HFFc6 (cell line): ENCODE data around the gene GALNT2. TPM values are rescaled to one million over a fixed set of nuclear protein-coding genes. Genes with fewer than 3 reads are reported as not detected.

Source experiments
- DNase-seq: peaks from one replicate; pipeline ENCODE4 v3.0.0-alpha.2; 2018
- H3K27ac Mint-ChIP-seq: 2 replicates; pipeline ENCODE4 v1.8.0; 2020; ENCODE audit warnings: mild to moderate bottlenecking, mixed read lengths
- H3K27me3 Mint-ChIP-seq: 2 replicates; pipeline ENCODE4 v1.8.0; 2021; ENCODE audit warnings: mild to moderate bottlenecking, moderate library complexity, mixed read lengths; ENCODE audit not compliant: insufficient read depth
- H3K36me3 Mint-ChIP-seq: 2 replicates; pipeline ENCODE4 v1.8.0; 2021; ENCODE audit warnings: low read depth, mixed read lengths
- H3K4me1 Mint-ChIP-seq: 2 replicates; pipeline ENCODE4 v1.8.0; 2020; ENCODE audit warnings: low read depth, mixed read lengths
- H3K4me3 Mint-ChIP-seq: 2 replicates; pipeline ENCODE4 v1.8.0; 2020; ENCODE audit warnings: mild to moderate bottlenecking, moderate library complexity, mixed read lengths
- H3K9me3 Mint-ChIP-seq: 2 replicates; pipeline ENCODE4 v1.8.0; 2020; ENCODE audit warnings: mild to moderate bottlenecking, mixed read lengths
- total RNA-seq, 6 experiments: library from RNA; stranded (reverse); fragmentation: NEBNext Ultra II Directional; extraction: Animal tissue kit (Norgen Biotek cat#: 25700); gene quantifications; 2 replicates in 1 of 6; 3 replicates in 5 of 6; pipeline ENCODE4 v1.2.3, GENCODE V29; 2021
- TF ChIP-seq, protein P1 (sequence below): fragments of 200-600 bp; sonication (generic); IDR thresholded peaks from 2 replicates; pipeline ENCODE4 v1.5.0; 2021; ENCODE audit warnings: antibody characterized with exemption, mild to moderate bottlenecking

GALNT2 gene
- total RNA-seq, 6 experiments from 2014 or later = 174 to 194 (median 181) TPM

DNA sequence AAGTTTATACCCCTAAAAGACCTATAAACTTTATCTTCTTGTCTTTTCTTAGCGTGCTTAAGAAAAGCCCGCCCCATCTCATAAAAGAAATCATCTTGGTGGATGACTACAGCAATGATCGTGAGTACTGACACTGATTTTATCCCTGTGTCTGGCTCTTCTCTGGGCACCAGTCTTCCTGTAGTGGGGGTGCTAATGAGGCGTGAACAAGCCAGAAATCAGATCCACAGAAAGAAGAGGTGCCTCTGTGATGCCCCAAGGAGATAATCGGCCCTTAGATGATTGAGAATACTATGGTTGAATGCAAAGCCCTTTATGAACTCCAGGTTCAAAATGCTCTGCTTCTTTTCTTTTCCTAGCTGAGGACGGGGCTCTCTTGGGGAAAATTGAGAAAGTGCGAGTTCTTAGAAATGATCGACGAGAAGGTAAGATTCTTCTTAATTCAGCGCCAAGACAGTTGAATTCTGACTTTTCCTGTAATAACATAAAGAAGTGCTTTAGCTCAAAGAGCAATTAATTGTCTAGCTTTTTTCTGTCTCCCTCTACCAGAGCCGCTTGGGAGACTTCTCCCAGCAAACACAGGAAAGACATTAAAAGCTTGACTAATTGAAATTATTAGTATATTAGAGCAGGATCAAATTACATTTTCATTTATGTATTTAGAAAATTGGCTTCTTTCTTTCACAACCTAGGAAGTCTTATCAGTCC is 169.4 kb downstream of the GALNT2 start:
- TF ChIP-seq, protein P1, sequence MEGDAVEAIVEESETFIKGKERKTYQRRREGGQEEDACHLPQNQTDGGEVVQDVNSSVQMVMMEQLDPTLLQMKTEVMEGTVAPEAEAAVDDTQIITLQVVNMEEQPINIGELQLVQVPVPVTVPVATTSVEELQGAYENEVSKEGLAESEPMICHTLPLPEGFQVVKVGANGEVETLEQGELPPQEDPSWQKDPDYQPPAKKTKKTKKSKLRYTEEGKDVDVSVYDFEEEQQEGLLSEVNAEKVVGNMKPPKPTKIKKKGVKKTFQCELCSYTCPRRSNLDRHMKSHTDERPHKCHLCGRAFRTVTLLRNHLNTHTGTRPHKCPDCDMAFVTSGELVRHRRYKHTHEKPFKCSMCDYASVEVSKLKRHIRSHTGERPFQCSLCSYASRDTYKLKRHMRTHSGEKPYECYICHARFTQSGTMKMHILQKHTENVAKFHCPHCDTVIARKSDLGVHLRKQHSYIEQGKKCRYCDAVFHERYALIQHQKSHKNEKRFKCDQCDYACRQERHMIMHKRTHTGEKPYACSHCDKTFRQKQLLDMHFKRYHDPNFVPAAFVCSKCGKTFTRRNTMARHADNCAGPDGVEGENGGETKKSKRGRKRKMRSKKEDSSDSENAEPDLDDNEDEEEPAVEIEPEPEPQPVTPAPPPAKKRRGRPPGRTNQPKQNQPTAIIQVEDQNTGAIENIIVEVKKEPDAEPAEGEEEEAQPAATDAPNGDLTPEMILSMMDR = no peak
- Mint-ChIP-seq H3K36me3 (peaks cover 34% of the 10 kb centered on the region), H3K4me1 (peaks cover 7% of the 10 kb centered on the region; the same call in 1 of the 2 replicates), H3K27me3 (no peaks in the 10 kb centered on the region; the same call in 1 of the 2 replicates), H3K9me3 (no peaks in the 10 kb centered on the region; the same call in 1 of the 2 replicates), H3K4me3 (no peak overlapping the region), H3K27ac (no peak overlapping the region)
- no peak for DNase-seq

DNA sequence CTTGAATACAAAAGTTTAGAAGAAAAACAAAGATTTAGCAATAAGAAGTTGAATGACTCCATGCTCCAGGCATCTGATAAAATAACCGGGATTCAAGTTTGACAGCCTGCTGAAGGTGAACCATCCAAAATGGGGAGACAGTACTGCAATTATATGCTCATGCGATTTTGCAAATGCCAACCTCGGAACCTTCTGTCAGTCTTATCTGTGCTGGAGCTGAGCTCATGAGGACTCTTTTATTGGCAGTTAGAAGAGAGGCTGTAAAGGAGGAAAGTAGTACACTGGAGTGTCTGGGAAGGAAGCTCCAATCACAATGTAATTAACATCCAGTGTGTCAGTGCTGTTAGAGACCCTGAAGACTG is 170.0 kb downstream of the GALNT2 start:
- no peak for DNase-seq
- TF ChIP-seq, protein P1 = no peak
- Mint-ChIP-seq H3K4me3 (no peak overlapping the region), H3K4me1 (peaks cover 7% of the 10 kb centered on the region; the same call in 1 of the 2 replicates), H3K36me3 (peaks cover 39% of the 10 kb centered on the region), H3K27me3 (no peaks in the 10 kb centered on the region; the same call in 1 of the 2 replicates), H3K27ac (no peak overlapping the region), H3K9me3 (no peaks in the 10 kb centered on the region; the same call in 1 of the 2 replicates)

DNA sequence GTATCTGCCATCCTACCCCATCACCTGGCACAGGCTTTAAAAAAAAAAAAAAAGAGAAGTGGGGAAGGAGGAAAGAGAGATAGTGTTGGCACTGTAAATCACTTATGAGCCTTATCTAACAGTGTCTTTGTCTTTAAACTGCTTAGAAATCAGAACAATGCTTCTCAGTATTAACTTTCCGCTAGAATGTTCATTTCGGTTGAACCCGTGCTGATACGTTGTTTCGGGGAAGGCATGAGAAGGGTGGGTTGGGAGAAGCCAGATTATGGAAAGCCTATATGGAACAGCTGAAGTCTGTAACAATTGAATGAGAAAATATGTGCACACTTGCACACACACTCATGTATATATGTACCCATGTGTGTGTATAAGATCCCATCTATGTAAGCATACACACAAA is 170.8 kb downstream of the GALNT2 start:
- TF ChIP-seq, protein P1 = no peak
- Mint-ChIP-seq H3K4me1 (peaks cover 7% of the 10 kb centered on the region; the same call in 1 of the 2 replicates), H3K4me3 (no peak overlapping the region), H3K27me3 (no peaks in the 10 kb centered on the region; the same call in 1 of the 2 replicates), H3K36me3 (peaks cover 36% of the 10 kb centered on the region), H3K9me3 (no peaks in the 10 kb centered on the region; the same call in 1 of the 2 replicates), H3K27ac (no peak overlapping the region)
- no peak for DNase-seq

DNA sequence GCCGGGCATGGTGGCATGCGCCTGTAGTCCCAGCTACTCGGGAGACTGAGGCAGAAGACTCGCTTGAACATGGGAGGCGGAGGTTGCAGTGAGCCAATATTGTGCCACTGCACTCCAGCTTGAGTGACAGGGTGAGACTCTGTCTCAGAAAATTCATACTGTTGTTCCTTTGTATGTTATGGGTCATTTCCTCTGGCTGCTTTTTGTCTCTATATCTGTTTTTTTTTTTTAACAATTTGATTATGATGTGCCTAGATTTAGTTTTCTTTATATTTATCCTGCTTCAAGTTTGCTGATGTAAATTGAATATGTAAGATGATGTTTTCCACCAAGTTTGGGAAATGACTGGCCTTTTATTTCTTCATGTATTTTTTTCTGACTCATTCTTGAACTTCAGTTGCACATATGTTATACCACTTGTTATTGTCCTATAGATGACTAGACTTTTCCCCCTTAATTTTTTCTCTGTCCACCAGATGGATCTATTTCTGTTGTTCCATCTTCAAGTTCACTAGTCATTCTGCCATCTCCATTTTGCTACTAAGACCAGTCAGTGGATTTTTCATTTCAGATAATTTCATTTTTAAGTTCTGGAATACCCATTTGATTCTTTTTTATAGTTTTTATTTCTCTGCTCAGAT is 173.5 kb downstream of the GALNT2 start:
- no peaks in the 10 kb centered on the region for H3K27me3 Mint-ChIP-seq
- DNase-seq = no peak

DNA sequence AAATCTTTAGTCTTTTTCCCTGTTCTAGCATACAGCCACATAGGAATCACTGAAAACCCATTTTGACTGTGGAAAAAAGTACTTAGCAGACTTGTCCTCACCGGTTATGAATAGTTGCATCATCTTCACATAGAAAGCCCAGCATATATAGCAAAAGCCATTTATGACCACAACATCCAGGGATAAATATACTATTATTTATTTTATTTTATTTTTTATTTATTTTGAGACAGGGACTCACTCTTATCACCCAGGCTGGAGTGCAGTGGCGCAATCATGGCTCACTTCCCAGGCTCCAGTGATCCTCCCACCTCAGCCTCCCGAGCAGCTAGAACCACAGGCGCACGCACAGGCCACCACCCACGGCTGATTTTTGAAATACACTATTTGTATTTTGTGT is 175.3 kb downstream of the GALNT2 start:
- peaks cover 23% of the 10 kb centered on the region for H3K4me1 Mint-ChIP-seq
- no peak overlapping the region for H3K4me3 Mint-ChIP-seq
- no peak overlapping the region for H3K27ac Mint-ChIP-seq
- H3K27me3 Mint-ChIP-seq = no peaks in the 10 kb centered on the region; the same call in 1 of the 2 replicates
- TF ChIP-seq, protein P1 = no peak
- no peaks in the 10 kb centered on the region; the same call in 1 of the 2 replicates for H3K9me3 Mint-ChIP-seq
- no peak for DNase-seq
- H3K36me3 Mint-ChIP-seq = peaks cover 48% of the 10 kb centered on the region

More for the DNA sequence above, 173.5 kb downstream of the GALNT2 start:
- Mint-ChIP-seq H3K27ac (no peak overlapping the region), H3K36me3 (peaks cover 46% of the 10 kb centered on the region), H3K4me1 (peaks cover 23% of the 10 kb centered on the region), H3K4me3 (no peak overlapping the region), H3K9me3 (no peaks in the 10 kb centered on the region; the same call in 1 of the 2 replicates)
- TF ChIP-seq, protein P1 = no peak
